MM.1S (cell line): ENCODE measurements around the gene GOLGA7B.

ENCODE experiments used
- DNase-seq: peaks from one replicate; pipeline ENCODE4 v3.0.0-alpha.2; 2015
- H2AFZ ChIP-seq: fragments of 300-600 bp; sonication (generic); 2 replicates; pipeline ENCODE4 v1.6.0; 2016; ENCODE audit warnings: antibody characterized with exemption, low read length
- H3F3A ChIP-seq: fragments of 300-600 bp; sonication (generic); 2 replicates; pipeline ENCODE4 v1.6.1; 2016; ENCODE audit warnings: mild to moderate bottlenecking, antibody characterized with exemption, low read length, moderate library complexity, mixed read lengths; ENCODE audit not compliant: insufficient read depth
- H3K27ac ChIP-seq: fragments of 300-600 bp; sonication (generic); 2 replicates; pipeline ENCODE4 v1.5.1; 2016; ENCODE audit warnings: mild to moderate bottlenecking, low read length
- H3K27me3 ChIP-seq: fragments of 300-600 bp; sonication (generic); replicated peaks from 2 replicates; pipeline ENCODE4 v1.6.0; 2016; ENCODE audit warnings: low read length; ENCODE audit not compliant: insufficient read depth
- H3K36me3 ChIP-seq: fragments of 300-600 bp; sonication (generic); replicated peaks from 2 replicates; pipeline ENCODE4 v1.6.1; 2016; ENCODE audit warnings: mild to moderate bottlenecking, low read length, mixed read lengths; ENCODE audit not compliant: insufficient read depth
- H3K4me1 ChIP-seq: fragments of 300-600 bp; sonication (generic); 2 replicates; pipeline ENCODE4 v1.6.1; 2016; ENCODE audit warnings: low read length, mixed read lengths
- H3K4me2 ChIP-seq: fragments of 300-600 bp; sonication (generic); 2 replicates; pipeline ENCODE4 v1.6.0; 2016; ENCODE audit warnings: low read depth, low read length
- H3K4me3 ChIP-seq: fragments of 300-600 bp; sonication (generic); 2 replicates; pipeline ENCODE4 v1.5.1; 2016; ENCODE audit warnings: low read length, mixed read lengths
- H3K79me2 ChIP-seq: fragments of 300-600 bp; sonication (generic); 2 replicates; pipeline ENCODE4 v1.6.1; 2016; ENCODE audit warnings: mixed run types, low read length, mixed read lengths
- H3K9ac ChIP-seq: fragments of 300-600 bp; sonication (generic); 2 replicates; pipeline ENCODE4 v1.6.1; 2016; ENCODE audit warnings: low read length, mixed read lengths
- H3K9me2 ChIP-seq: fragments of 300-600 bp; sonication (generic); replicated peaks from 2 replicates; pipeline ENCODE4 v1.6.1; 2016; ENCODE audit warnings: mild to moderate bottlenecking, low read length, mixed read lengths; ENCODE audit not compliant: insufficient read depth
- H3K9me3 ChIP-seq: fragments of 300-600 bp; sonication (generic); replicated peaks from 2 replicates; pipeline ENCODE4 v1.6.1; 2016; ENCODE audit warnings: mild to moderate bottlenecking, low read length, mixed read lengths; ENCODE audit not compliant: insufficient read depth
- H4K20me1 ChIP-seq: fragments of 300-600 bp; sonication (generic); 2 replicates; pipeline ENCODE4 v1.6.1; 2016; ENCODE audit warnings: mild to moderate bottlenecking, low read length, moderate library complexity, mixed read lengths; ENCODE audit not compliant: insufficient read depth
- EZH2 ChIP-seq: fragments of 300-600 bp; sonication (generic); optimal IDR thresholded peaks from 2 replicates; pipeline ENCODE3; 2017; ENCODE audit warnings: low read depth, mild to moderate bottlenecking, antibody characterized with exemption, low read length, mixed read lengths
- EZH2phosphoT487 ChIP-seq: fragments of 300-600 bp; sonication (generic); IDR thresholded peaks from 2 replicates; pipeline ENCODE4 v1.6.1; 2018; ENCODE audit warnings: antibody characterized with exemption, low read length
- TF ChIP-seq, protein P1 (sequence below): fragments of 300-600 bp; sonication (generic); IDR thresholded peaks from 2 replicates; pipeline ENCODE4 v1.5.1; 2016; ENCODE audit warnings: antibody characterized with exemption, low read length, mixed read lengths

Gene GOLGA7B

DNA sequence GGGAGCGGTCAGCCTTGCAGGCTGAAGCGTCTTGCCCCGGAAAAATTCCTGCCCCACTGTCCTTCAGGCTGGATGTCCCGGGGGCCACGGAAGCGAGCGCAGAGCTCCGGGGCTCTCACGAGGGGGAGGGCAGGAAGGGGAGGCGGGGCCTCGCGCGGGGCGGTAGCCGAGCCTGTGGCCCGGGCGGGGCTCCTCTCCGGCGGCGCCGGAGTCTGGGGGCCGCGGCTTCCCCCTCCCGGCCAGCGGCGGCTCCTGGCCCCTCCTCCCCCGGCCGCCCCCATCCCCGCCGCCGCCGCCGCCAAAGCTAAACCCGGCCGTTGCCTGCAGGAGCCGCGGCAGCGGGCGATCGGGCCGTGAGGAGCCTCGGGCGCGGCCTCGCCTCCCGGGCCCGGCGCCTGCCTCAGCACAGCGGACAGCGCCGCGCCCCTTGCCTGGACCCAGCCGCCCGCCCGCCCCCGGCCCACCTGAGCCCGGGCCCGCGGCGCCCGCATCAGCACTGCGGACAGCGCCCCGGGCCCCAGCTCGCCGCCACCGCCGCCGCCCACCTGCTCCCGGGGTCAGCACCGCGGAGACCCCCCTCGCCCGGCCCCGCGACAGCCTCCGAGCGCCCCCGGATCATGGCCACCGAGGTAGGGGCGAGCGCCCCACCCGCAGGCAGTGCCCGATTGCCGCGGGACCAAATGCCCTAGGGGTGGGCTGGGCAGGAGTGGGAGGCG lies at the start of gene GOLGA7B:
Gene GOLGA7B (plus strand): TSS at position 157 of the 716 bp plus-strand sequence. CDS start 461 bp downstream, at position 618.
- no peaks in the 10 kb centered on the region for H3F3A ChIP-seq
- no peaks in the 10 kb centered on the region for H4K20me1 ChIP-seq
- TF ChIP-seq EZH2phosphoT487 (no peak), EZH2 (no peak)
- TF ChIP-seq, protein P1, sequence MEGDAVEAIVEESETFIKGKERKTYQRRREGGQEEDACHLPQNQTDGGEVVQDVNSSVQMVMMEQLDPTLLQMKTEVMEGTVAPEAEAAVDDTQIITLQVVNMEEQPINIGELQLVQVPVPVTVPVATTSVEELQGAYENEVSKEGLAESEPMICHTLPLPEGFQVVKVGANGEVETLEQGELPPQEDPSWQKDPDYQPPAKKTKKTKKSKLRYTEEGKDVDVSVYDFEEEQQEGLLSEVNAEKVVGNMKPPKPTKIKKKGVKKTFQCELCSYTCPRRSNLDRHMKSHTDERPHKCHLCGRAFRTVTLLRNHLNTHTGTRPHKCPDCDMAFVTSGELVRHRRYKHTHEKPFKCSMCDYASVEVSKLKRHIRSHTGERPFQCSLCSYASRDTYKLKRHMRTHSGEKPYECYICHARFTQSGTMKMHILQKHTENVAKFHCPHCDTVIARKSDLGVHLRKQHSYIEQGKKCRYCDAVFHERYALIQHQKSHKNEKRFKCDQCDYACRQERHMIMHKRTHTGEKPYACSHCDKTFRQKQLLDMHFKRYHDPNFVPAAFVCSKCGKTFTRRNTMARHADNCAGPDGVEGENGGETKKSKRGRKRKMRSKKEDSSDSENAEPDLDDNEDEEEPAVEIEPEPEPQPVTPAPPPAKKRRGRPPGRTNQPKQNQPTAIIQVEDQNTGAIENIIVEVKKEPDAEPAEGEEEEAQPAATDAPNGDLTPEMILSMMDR, result no peak
- peaks cover 41% of the 10 kb centered on the region for H3K27me3 ChIP-seq
- H3K79me2 ChIP-seq, result no peaks in the 10 kb centered on the region
- peak; percentile 40 for DNase-seq
- H3K4me1 ChIP-seq, result no peaks in the 10 kb centered on the region
- no peaks in the 10 kb centered on the region for H3K9me3 ChIP-seq
- no peaks in the 10 kb centered on the region for H3K9me2 ChIP-seq
- no peak within 1 kb of the TSS for H3K9ac ChIP-seq
- H3K36me3 ChIP-seq, result no peaks in the 10 kb centered on the region
- no peak within 1 kb of the TSS for H3K27ac ChIP-seq
- H3K4me3 ChIP-seq, result peak within 1 kb of the TSS; percentile 59; the same call in 1 of the 2 replicates
- peak within 1 kb of the TSS; percentile 45; the same call in 1 of the 2 replicates for H2AFZ ChIP-seq
- H3K4me2 ChIP-seq, result peak within 1 kb of the TSS; percentile 52; the same call in 1 of the 2 replicates

DNA sequence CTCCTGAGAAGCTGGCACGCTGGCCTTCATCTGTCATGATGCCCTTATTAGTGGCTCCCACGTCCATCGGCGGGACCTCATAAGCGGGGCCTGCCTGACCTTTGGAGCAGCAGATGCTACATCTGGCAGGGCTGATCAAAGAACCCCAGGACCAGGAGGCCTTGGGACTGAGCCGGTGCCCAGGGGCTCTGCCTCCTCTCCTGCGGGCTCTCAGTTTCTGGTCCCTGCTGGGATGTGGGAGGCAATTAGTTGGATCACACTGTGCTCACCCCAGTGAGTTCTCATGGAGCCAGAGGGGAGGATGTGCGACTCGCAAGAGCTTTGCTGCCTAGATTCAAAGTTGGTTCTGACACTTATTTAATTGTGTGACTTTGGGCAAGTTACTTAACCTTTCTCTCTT lies 49.2 kb upstream of the GOLGA7B start:
- H3K27me3 ChIP-seq, result no peaks in the 10 kb centered on the region
- H3K36me3 ChIP-seq, result no peaks in the 10 kb centered on the region
- no peaks in the 10 kb centered on the region for H4K20me1 ChIP-seq
- no peak overlapping the region for H3K4me2 ChIP-seq
- no peak overlapping the region for H3K9ac ChIP-seq
- no peak for DNase-seq
- no peak overlapping the region for H3K27ac ChIP-seq
- no peaks in the 10 kb centered on the region for H3F3A ChIP-seq
- H3K9me2 ChIP-seq, result no peaks in the 10 kb centered on the region
- peaks cover 3% of the 10 kb centered on the region; the same call in 1 of the 2 replicates for H3K4me1 ChIP-seq
- no peaks in the 10 kb centered on the region for H3K9me3 ChIP-seq
- H3K79me2 ChIP-seq, result no peaks in the 10 kb centered on the region
- no peak overlapping the region for H2AFZ ChIP-seq
- TF ChIP-seq, protein P1, result no peak
- no peak for TF ChIP-seq EZH2phosphoT487
- no peak for TF ChIP-seq EZH2
- no peak overlapping the region for H3K4me3 ChIP-seq

DNA sequence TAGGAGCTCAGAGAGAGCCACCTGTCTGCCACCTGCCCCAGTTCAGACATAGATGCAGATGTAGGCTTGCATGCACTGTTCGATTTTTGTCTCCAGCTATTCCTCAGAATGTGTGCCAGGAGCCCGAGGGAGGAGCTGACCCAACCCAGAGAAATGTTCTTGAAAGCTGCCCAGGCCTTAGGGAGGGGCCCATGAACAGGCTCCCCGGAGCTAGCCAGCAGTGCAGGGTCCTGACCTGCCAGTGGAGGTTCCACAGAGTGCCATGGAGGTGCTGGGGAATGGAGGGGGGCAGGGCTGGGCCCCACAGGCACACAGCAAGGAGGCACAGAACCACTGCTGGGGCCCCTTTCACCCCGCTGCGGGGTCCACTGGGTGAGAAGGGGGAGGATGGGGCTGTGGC lies 48.2 kb upstream of the GOLGA7B start:
- H3K27me3 ChIP-seq, result no peaks in the 10 kb centered on the region
- no peaks in the 10 kb centered on the region for H3K36me3 ChIP-seq
- H3F3A ChIP-seq, result no peaks in the 10 kb centered on the region
- H3K9me2 ChIP-seq, result no peaks in the 10 kb centered on the region
- H2AFZ ChIP-seq, result no peak overlapping the region
- H3K4me3 ChIP-seq, result no peak overlapping the region
- no peaks in the 10 kb centered on the region for H3K9me3 ChIP-seq
- TF ChIP-seq EZH2 (no peak), EZH2phosphoT487 (no peak)
- TF ChIP-seq, protein P1, result no peak
- H3K9ac ChIP-seq, result no peak overlapping the region
- no peaks in the 10 kb centered on the region for H3K79me2 ChIP-seq
- H3K4me2 ChIP-seq, result no peak overlapping the region
- no peak for DNase-seq
- no peaks in the 10 kb centered on the region for H4K20me1 ChIP-seq
- no peak overlapping the region for H3K27ac ChIP-seq
- H3K4me1 ChIP-seq, result peaks cover 3% of the 10 kb centered on the region; the same call in 1 of the 2 replicates
